HG03135 (cell line): ENCODE measurements around the gene STARD5.

Experiments used
- ATAC-seq: cut with Tn5 transposase; IDR thresholded peaks from one replicate; pipeline ENCODE4 v1.9.1; 2021; ENCODE audit warnings: mild to moderate bottlenecking, moderate library complexity; ENCODE audit not compliant: unreplicated experiment

Gene STARD5

DNA sequence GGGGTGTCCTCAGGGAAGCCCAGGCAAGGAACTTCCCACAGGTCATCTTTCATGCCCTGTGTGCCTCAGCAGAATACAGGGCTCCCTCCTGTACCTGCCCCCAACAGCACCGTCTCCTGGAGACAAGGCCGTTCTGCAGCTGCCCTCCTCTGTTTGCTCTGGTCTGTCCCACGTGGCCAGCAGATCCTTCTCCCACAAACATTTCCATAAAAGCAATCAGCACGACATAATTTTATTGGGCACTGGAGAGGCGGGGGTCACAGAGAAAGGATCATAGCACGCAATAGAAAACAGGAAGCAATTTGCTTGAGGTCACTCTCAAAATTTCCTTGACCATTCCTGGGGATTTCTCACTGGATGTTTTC is 29.4 kb downstream of the STARD5 start:
- ATAC-seq: no peak

DNA sequence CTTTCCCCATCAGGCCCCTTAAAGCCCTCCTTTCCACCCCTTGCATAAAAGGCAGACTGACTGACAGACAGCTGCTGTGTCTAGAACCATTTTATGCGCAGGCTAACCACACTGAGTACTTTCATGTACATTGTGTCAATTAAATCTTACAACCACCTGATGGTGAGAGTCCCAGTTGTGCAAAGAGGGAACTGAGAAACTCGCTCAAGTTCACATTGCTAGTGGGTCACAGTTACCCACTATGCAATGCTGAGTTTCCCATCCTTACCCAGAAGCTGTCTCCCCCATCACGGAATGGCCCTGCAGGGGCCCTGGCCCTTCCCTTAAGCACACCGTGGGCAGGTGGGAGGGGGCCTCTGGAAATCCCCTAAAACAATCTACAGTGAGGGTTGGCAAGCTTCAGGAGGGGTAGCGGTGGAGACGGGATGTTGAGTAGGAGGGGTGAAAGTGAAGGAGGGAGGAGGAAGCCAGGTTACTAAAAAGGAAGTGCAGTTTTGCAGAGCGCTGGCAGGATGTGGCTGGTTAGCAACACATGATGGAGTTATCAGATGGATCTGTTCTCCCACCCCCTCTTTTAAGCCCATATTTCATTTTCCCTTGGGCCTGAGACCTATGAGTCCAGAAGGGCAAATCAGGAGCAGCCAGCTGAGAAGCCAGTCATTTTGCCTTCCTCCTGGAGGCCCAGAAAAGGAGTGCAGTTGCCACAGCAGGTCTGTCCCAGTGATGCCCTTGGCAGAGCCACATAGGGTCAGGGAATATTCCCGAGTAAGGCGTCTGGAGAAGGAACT is 30.0 kb downstream of the STARD5 start:
- peak; percentile 58 for ATAC-seq

DNA sequence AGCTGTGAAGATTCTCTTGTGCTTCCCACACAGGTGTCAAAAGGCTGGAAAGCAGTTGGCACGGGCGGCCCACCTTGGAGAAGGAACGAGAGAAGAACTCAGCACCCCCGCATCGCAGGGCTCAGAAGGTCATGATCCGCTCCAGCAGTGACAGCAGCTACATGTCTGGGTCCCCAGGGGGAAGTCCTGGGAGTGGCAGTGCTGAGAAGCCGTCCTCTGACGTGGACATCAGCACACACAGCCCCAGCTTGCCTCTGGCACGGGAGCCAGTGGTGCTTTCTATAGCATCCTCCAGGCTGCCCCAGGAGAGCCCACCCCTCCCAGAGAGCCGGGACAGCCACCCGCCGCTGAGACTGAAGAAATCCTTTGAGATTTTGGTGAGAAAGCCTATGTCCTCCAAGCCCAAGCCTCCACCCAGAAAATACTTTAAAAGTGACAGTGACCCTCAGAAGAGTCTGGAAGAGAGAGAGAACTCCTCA is 31.4 kb downstream of the STARD5 start:
- peak; percentile 35 for ATAC-seq

DNA sequence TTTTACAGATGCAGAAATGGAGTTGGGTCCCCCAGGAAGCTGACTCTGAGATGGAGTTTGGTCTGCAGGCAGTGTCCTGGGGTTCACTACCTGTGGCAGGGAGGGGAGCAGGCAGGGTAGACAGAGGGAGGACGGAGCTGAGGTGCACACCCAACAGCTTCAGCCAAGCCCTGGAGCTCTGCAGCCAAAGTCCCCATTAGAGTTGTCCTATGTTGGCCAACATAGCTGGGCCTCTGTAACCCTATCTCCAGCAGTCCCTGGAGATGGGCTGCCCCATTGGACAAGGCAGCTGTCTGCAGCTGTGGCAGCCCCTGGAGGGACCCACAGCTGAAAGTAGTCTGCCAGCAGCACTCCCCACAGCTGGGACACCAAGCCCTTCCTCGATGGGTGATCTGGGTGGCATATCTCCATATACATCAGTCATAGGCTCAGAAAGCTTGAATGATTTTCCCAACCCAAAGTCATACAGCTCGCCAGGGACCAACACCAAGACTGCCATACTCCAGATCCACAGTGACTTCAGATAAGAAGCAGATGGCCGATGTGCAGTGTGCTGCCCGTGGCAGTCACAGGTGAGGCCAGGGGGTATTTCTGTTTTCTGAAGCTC is 31.9 kb downstream of the STARD5 start:
- peak; percentile 1 for ATAC-seq

DNA sequence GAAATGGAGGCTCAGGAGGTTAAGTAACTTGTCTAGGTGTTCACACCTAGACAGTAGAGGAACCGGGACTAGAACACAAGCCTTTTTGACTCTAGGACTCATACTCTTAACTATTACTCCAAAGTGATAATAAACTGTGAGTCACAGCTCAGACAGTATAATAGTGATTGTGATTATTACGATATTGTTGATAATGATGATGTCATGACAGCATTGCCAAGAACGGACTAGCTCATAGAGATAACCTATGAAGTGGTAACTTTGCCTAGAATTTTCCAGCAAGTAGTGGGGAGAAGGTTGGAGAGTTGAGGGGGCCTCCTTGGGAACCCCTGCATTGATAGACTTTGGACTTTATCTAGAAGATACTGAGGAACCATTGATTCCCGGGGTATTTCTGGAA is 34.0 kb downstream of the STARD5 start:
- no peak for ATAC-seq

DNA sequence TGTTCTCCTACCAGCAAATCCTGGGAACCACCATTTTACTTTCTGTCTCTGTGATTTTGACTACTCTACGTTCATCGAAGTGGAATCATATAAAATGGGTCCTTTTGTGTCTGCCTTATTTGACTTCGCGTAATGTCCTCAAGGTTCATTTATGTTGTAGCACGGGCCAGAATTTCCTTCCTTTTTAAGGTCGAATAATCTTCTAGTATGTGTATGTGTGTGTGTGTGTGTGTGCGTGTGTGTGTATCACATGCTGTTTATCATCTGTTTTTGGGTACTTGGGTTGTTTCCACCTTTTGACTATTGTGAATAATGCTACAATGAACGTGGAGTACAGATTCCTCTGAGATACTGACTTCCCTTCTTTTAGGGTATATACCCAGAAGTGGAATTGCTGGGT is 35.3 kb downstream of the STARD5 start:
- no peak for ATAC-seq

DNA sequence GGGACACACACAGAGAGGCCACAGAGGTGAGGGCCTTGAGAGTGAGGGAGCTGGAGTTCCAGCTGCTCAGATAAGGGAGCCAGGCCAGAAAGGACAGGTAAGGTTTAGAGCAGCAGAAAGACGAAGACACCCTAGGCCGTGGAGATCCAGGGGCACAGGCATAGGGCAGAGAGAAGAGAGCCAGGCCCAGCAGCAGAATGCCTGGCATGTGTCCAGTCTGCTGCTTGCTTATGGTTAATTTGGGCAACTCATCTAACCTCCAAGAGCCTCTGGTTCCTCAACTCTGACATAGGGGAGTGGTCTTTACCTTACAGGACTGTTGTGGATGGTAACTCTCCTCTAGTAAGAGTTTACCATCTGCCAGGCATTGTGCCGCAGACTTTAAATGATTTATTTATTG is 35.9 kb downstream of the STARD5 start:
- ATAC-seq: no peak

DNA sequence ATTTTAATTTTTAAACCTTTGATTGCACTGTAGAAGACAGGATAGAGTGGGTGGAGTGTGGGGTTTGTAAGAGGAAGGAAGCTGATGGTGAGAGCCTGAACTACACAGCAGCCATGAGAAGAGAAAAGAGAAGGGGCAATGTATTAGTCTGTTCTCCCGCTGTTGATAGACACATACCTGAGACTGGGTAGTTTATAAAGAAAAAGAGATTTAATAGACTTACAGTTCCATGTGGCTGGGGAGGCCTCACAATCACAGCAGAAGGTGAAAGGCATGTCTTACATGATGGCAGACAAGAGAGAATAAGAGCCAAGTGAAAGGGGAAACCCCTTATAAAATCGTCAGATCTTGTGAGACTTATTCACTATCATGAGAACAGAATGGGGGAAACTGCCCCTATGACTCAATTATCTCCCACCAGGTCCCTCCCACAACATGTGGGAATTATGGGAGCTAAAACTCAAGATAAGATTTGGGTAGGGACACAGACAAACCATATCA is 37.3 kb downstream of the STARD5 start:
- no peak for ATAC-seq

DNA sequence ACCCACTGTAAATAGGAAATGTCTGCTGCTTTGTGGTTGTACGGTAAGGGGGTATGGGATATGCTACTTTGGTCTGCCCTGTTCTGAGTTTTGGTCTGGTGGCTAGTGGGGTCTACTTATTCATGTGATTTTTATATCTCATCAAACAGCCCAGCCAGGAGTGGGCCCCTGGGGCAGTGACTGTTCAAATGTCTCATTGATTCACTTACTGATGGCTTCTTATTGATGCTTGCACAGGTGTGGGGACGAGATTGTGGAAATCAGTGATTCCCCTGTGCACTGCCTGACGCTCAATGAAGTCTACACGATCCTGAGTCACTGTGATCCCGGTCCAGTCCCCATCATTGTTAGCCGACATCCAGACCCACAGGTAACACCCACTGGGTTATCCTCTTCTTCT is 38.5 kb downstream of the STARD5 start:
- ATAC-seq: no peak

DNA sequence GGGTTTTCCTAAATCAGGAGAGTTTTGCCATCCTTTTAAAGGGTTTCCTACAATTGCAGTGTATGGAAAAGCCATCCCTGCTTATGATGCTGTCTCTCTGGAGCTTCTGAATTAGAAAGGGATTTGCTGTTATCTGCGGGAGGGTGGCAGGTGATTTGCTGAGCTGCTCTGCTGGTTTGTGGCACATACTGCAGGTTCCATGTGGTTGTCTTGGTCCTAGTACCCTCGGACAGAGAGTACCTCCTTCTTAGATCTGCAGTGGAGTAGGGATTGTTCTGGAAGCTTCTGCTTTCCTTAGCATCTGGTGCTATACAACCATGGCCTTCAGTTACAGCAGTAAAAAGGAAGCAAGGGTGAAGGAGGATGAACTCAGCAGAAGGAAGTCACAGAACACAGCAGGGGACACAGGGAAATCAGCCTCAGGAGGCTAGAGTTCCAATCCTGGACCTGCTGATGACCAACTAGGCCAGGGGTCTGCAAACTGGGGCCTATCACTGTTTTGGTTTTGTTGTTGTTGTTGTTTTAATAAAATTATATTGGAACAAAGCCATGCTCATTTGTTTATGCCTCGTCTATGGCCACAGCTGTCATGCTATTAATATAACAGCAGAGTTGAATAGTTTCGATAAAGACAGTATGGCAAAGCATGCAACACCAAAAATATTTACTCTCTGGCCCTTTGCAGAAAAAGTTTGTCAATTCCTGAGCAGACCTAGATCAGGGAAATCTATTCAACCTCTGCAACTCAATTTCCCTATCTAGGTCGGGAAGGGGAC is 39.5 kb downstream of the STARD5 start:
- peak; percentile 50 for ATAC-seq

DNA sequence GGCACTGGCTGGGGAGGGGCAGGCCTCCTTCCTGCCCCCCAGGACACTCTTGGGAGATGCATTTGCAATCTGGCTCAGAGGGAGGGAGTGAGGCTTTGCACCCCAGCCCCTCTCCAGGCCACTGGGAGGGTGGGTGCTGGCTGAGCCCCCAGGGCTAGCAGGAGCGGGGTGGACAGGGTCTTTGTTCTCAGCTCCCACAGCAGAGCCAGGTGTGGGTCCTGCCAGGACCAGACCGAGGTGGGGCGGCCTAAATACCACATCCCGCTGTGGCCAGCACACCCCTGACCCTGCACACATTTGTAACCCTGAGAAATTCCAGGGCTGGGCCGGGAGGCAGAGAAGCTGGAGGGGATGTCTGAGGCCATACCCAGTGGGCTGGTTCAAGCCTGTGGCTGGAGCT is 41.0 kb downstream of the STARD5 start:
- no peak for ATAC-seq

DNA sequence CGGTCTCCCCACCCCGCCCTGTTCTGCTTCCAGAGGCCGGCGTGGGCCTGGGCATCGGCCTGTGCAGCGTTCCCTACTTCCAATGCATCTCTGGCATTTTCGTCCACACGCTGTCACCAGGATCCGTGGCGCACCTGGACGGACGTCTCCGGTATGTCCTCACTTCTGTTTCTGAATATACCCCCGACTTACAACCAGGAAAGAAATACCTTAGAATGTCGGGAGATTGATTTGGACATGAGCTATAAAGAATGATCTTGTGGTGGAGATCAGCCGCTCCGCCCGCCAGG is 41.4 kb downstream of the STARD5 start:
- no peak for ATAC-seq

DNA sequence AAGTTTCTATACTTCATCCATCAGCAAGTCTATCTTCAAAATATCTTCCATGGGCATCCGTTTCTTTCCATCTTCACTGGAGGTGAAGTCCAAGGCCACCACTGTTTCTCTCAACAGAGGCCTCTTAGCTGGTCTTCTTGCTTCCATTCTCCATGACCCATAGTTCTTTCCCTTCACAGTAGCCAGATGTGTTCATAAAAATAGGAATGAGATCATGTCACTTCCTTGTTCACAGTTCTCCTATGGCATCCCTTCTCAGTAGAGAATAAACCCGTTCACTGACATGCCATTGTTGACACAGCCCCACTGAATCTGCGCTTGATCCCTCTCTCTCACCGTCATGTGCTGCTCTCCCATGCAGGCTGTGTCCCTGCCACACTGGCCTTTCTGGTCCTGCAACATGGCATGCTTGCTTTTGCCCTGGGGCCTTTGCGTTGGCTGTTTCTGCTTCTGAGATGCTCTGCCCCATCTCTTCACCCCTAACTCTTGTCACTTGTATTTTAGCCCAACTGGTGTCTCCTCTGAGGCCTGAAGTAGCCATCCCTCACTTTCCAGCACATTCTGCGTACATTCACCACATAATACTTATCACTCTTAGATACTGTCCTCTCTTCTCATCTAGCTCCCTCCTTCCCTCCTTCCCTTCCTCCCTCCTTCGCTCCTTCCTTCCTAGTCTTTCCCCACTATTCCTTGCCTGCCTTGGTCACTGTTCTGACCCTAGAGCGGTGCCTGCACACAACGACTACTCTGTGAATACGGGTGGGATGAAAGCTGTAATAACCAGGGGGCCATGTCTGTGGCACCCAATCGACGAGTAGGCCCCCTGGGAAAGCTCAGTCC is 42.0 kb downstream of the STARD5 start:
- no peak for ATAC-seq

DNA sequence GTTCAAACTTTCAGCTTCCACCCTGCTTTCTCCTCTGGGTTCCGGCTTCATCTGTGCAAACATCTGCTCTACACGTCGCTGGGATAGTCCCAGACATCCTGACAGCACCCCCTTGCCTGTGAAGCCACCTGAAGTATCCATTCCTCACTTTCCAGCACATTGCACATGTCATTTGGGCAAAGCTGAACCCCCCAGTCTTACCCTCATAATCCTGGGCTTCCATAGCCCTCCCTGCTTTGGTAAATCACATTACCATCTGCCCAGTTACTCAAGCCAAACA is 42.5 kb downstream of the STARD5 start:
- no peak for ATAC-seq

DNA sequence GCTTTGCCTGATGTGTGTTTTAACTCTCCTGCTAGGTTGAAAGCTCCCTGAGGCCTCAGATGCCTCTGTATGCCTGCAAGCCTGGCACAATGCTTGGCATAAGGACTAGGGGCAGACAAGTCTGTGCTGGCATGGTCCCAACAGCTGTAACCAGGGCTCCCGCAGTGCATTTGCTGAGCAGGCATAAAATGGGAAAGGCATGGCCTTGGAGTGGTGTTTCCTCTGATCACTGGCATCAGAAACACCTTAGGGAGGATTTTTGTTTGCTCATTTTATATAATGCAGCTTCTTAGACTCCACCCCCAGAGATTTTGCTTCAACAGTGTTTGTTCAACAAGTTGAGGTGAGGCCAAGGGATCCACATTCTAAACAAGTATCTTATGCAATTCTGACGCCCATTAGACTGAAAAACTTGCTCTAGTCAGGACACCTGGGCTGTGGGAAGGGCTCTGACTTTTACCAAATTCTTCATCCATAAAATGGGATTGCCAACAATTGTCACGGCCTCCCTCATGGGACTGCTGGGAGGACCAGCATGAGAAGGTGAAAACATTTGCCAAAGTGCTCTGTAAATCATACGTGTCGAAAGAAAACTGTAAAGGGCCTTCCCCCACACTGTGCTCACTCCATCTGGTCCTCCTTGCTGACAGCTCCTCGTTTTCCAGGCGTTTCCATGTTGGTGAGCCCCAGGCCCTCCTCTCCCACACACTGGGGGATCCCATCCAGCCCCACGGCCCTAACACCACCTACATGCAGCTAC is 43.1 kb downstream of the STARD5 start:
- ATAC-seq: no peak

DNA sequence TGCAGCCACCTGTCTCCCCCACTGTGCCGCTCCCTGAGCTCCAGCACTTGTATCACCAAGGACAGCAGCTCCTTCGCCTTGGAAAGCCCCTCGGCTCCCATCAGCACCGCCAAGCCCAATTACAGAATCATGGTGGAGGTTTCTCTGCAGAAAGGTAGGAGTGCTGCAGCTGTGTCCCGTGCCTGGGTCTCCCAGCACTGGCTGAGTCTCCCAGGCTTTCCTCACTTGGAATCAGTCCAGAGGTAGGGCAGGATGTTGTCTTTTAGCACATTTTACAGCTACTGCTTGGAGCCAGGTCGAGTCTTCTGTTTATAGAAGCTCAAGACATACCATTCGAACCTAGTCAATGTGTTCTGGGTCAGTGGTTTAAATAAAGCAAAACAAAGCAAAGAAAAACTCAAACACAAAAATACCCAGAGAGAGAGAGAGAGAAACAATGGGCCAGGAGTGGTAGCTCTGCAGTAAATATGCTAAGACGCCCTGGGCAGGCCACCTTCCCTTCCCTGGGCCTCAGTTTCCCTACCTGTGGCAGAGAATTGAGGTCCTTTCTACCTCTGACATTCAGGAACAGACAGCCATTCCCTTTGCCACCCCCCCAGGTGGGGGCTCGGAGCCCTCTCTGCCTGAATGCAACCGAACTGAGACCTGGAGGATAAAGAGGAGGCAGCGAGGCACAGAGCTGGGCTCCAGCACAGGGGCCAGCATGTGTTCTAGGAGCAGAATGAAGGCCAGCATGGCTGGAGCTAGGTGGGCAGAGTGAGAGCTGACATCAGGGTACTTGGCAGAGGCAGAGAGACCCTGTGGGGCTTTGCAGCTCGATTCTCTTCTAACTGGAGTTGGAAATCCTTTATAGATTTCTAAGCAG is 44.1 kb downstream of the STARD5 start:
- ATAC-seq: no peak

DNA sequence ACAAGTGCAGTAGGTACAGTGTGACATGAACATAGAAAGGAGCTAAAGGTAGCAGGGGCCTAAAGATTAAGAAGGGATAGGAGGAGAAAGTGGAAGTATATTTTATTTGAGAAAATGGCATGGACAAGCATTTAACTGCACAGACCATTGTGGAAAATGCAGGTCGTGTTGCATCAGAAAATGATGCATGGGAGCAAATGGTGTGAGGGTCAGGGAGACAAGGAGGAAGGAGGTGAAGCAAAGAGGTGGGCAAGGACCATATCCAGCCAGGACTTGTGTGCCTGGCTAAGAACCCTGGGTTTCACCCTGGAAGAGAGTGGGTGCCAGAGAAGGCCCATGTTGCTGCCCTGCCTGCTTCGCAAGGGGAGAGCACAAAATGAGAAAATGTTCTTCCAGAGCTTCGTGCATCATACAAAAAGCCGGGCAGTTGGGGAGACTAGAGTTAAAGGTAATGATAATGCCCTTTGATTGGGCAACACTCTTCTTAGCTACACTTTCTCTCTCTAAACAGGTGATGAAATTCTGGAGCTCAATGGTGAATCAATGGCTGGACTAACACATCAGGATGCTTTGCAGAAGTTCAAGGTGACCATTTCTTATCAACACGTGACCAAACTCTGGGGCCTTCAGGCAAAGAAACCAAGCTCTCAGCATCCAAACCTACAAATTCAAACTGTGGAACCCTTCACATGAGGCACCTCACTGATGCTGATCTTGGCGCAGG is 45.5 kb downstream of the STARD5 start:
- no peak for ATAC-seq

DNA sequence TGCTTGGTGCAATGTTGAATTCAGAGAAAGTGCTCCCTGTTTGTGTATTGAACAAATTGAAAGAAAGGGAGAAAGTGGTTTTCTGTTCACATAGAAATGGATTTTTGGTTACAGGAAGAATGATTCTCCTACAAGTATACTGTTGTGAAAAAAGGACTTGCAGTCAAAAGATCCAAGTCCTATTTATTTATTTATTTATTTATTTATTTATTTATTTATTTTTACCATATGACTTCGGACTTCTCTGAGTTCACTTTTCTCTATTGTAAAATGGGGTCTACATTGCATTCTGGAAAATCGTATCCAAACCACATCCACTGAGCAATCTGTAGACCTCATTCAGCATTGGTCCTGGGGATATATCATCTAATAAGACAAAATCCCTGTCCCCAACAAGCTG is 46.1 kb downstream of the STARD5 start:
- ATAC-seq: no peak

DNA sequence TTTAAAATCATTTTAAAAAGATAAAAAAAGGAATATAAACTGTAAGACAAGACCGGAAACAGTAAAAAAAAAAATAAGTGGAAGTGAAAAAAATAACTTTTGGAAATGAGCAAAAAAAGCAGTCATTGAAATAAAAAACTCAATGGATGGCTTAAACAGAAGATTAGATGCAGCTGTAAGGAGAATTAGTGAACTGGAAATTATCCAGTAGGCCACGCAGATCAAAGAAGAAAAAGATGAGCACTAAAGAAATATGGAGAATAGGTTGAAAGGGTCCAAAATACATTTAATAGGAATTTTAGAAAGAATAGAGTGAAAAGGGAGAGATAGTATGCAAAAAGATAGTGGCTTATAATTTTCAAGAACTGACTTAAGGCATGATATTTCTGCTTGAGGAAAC is 47.0 kb downstream of the STARD5 start:
- no peak for ATAC-seq
